Stimulated activated naive B cell treated with anti-CD40 and anti-IgM and Interleukin-4, amounts not matched to agents 10 μg/mL and 1 μg/mL and 100 μg/mL, for 72 hours (primary cell): ENCODE results near the gene RPP38.

Experiments used
- ATAC-seq, 2 donors: fragments of 150-1000 bp; cut with Tn5 transposase; replicated peaks; 2 replicates each; pipeline ENCODE4 v1.10.0; 2021; ENCODE audit warnings: moderate library complexity in 1 of 2
- DNase-seq: peaks from one replicate; pipeline ENCODE4 v3.0.0; 2021
- H3K27ac Mint-ChIP-seq: one replicate; pipeline ENCODE4 v1.8.0; 2022; ENCODE audit warnings: mild to moderate bottlenecking, mixed read lengths
- H3K27me3 Mint-ChIP-seq, 2 donors: one replicate each; pipeline ENCODE4 v1.8.0; 2022; ENCODE audit warnings: mixed read lengths in 2 of 2
- H3K36me3 Mint-ChIP-seq, 2 donors: one replicate each; pipeline ENCODE4 v1.8.0; 2022; ENCODE audit warnings: mixed read lengths in 2 of 2, mild to moderate bottlenecking in 1 of 2
- H3K4me1 Mint-ChIP-seq, 2 donors: one replicate each; pipeline ENCODE4 v1.8.0; 2022; ENCODE audit warnings: mixed read lengths in 2 of 2, mild to moderate bottlenecking in 1 of 2
- H3K4me3 Mint-ChIP-seq, 2 donors: one replicate each; pipeline ENCODE4 v1.8.0; 2022; ENCODE audit warnings: mild to moderate bottlenecking in 2 of 2, mixed read lengths in 2 of 2, moderate library complexity in 1 of 2
- H3K9me3 Mint-ChIP-seq, 2 donors: one replicate each; pipeline ENCODE4 v1.8.0; 2022; ENCODE audit warnings: mixed read lengths in 2 of 2, mild to moderate bottlenecking in 1 of 2

Gene RPP38

DNA sequence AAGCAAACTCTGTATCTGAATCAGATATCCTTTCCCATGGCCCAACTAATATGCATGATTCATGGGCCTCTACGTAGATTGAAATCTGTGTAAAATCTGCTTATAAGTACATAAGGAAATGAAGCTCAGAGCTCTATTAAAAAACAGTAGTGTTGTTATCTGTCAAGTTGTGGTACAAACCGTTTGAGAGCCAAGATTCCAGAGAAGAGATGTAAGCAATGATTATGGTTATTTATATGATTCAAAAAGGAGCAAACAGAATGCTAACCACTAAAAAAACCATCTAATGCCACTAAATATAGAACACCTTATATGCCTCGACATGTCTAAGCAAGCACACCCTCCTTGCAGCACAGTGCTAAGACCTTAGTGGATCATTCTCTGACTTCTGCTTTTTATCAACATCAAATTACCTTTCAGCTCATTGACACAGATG is 26.6 kb downstream of the RPP38 start:
- ATAC-seq (no peak), DNase-seq (no peak)
- Mint-ChIP-seq H3K4me1 (peaks cover 0 to 5% of the 10 kb centered on the region in 2 donors), H3K9me3 (no peaks in the 10 kb centered on the region), H3K4me3 (no peak overlapping the region), H3K36me3 (peaks cover 33 to 35% of the 10 kb centered on the region in 2 donors), H3K27me3 (no peaks in the 10 kb centered on the region), H3K27ac (peak overlapping the region; percentile 75)

DNA sequence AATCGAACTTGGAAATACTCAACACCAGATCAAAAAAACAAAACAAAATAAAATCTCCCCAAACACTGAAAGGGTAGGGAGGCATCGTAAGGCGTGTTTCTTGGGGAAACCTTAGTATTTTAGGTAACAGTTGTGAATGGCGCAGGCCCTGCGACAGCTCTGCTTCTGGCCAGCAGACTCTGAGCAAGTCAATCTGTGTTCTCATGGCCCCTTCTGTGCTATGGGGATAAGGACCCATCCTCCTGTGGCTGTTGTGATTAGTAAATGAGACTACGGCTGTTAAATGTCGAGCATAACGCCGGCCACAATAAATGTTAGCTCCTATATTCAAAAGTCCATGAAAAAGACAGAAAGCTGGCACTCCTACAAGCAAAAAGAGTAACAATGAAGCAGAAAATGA is 27.0 kb downstream of the RPP38 start:
- no peak for DNase-seq
- no peak for ATAC-seq
- peak overlapping the region; percentile 75 for H3K27ac Mint-ChIP-seq
- H3K27me3 Mint-ChIP-seq = no peaks in the 10 kb centered on the region
- peaks cover 0 to 3% of the 10 kb centered on the region in 2 donors for H3K4me1 Mint-ChIP-seq
- H3K4me3 Mint-ChIP-seq = no peak overlapping the region
- no peaks in the 10 kb centered on the region for H3K9me3 Mint-ChIP-seq
- H3K36me3 Mint-ChIP-seq = peaks cover 31 to 34% of the 10 kb centered on the region in 2 donors

DNA sequence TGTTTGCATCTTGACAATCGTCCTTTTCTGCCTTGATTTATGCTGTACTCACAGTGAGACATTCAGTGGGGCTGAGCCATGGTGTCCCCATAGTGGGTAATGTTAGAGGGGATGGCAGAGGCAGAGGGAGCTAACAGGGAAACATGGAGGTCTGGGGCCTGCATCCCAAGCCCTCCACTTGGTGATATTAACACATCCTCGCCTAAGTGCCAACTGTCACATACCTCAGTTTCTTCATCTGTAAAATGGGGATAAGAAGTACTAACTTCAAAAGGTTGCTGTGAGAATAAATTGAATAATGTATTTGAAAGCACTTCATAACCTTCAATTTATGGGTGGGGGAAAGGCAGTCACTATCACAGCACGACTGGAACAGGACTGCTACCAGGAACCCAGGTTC is 27.8 kb downstream of the RPP38 start:
- Mint-ChIP-seq H3K4me3 (no peak overlapping the region), H3K9me3 (no peaks in the 10 kb centered on the region), H3K27ac (no peak overlapping the region), H3K4me1 (peaks cover 0 to 1% of the 10 kb centered on the region in 2 donors), H3K27me3 (no peaks in the 10 kb centered on the region), H3K36me3 (peaks cover 24 to 28% of the 10 kb centered on the region in 2 donors)
- no peak for DNase-seq
- ATAC-seq = no peak

DNA sequence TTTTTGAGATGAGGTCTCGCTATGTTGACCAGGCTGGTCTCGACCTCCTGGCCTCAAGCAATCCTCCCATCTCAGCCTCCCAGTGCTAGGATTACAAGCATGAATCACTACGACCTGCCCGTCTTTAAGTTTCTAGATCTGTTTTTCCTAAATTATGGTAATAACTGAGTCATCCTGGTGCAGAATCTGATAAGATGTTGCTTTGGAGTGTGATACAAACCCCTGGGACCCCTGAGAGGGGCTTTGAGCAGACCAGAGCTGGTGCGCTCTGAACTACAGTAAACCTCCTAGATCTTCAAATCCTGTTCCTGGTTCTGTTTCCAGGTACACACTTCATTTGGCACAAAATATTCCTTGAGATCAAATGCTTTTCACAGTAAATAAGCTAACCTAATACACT is 34.2 kb downstream of the RPP38 start:
- H3K4me1 Mint-ChIP-seq = no peaks in the 10 kb centered on the region
- H3K9me3 Mint-ChIP-seq = no peaks in the 10 kb centered on the region
- no peaks in the 10 kb centered on the region for H3K27me3 Mint-ChIP-seq
- H3K36me3 Mint-ChIP-seq = peaks cover 32 to 50% of the 10 kb centered on the region in 2 donors
- no peak overlapping the region for H3K27ac Mint-ChIP-seq
- no peak overlapping the region for H3K4me3 Mint-ChIP-seq
- ATAC-seq (no peak), DNase-seq (no peak)

DNA sequence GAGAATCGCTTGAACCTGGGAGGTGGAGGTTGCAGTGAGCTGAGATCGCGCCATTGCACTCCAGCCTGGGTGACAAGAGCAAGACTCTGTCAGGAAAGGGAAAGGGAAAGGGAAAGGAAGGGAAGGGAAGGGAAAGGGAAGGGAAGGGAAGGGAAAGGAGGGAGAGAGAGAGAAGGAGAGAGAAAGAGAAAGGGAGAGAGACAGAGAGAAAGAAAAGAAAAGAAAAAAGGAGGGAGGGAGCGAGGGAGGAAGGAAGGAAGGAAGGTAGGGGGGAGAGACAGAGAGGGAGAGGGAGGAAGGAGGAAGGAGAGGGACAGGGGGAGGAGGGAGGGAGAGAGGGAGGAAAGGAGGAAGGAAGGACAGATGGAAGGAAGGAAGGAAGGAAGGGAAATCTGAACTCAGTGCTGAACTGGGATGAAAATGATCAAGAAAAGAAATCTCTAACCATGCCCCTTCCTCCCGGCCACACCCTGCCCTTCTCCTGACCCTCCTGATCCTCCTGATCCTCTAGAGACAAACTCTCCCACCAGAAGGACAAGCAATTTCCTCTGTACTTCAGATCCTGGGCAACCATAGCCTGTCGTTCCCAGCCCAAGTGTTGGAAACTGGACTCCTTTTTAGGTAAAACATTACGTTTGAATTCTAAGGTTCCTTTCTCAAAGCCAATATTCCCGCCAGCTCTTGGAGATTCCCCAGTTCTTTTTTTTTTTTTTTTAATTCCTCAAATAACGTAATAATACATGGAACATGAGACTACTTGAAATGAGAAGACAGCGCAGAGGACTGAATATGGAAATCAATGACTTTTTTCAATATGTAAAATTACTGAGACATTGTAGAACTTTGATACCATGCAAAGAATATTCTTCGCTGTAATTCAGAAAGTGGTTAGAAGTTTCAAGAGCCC is 39.2 kb downstream of the RPP38 start:
- H3K27me3 Mint-ChIP-seq = no peaks in the 10 kb centered on the region
- no peak overlapping the region for H3K4me3 Mint-ChIP-seq
- H3K27ac Mint-ChIP-seq = peak overlapping the region; percentile 20
- H3K9me3 Mint-ChIP-seq = no peaks in the 10 kb centered on the region
- peaks cover 9 to 24% of the 10 kb centered on the region in 2 donors for H3K4me1 Mint-ChIP-seq
- DNase-seq = no peak
- ATAC-seq = no peak
- H3K36me3 Mint-ChIP-seq = peaks cover 20 to 37% of the 10 kb centered on the region in 2 donors

DNA sequence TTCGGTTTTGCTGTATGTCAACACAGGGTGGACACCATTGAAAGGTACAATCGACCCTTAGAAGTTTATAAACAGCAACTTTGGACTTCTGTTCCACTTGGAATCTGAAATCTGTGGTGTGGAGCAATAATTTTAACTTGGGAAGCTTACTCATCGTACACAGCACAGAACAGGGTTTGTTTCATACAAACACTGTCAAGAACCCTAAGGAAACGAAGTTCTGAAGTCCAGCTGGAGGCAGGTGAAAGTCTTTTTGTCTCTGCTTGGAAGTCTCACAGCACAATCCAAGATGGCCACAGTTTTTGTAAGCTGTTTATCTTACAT is 39.8 kb downstream of the RPP38 start:
- Mint-ChIP-seq H3K36me3 (peaks cover 18 to 35% of the 10 kb centered on the region in 2 donors), H3K27me3 (no peaks in the 10 kb centered on the region), H3K27ac (no peak overlapping the region), H3K4me3 (no peak overlapping the region), H3K4me1 (peaks cover 11 to 30% of the 10 kb centered on the region in 2 donors), H3K9me3 (no peaks in the 10 kb centered on the region)
- ATAC-seq = no peak
- no peak for DNase-seq

DNA sequence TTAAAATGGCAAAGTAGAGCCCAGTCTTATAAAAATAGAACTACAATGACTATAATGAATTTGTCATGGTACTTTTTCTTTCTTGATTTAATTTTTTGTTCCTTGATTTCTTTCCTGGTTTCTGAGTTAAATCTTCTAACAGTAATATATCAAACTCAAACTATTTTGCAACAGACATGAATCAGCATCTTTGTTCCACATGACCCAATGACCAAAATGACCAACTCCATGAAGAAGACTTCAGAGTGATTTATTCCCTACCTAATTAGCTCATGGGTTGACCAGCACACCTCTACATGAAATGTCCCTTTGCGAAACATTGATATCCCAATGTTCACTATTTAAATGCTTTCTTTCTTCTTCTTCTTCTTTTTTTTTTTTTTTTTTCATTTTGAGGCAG is 40.5 kb downstream of the RPP38 start:
- DNase-seq (no peak), ATAC-seq (no peak)
- peaks cover 18 to 35% of the 10 kb centered on the region in 2 donors for H3K36me3 Mint-ChIP-seq
- no peak overlapping the region for H3K27ac Mint-ChIP-seq
- no peaks in the 10 kb centered on the region for H3K9me3 Mint-ChIP-seq
- H3K27me3 Mint-ChIP-seq = no peaks in the 10 kb centered on the region
- peaks cover 13 to 36% of the 10 kb centered on the region in 2 donors for H3K4me1 Mint-ChIP-seq
- H3K4me3 Mint-ChIP-seq = no peak overlapping the region

DNA sequence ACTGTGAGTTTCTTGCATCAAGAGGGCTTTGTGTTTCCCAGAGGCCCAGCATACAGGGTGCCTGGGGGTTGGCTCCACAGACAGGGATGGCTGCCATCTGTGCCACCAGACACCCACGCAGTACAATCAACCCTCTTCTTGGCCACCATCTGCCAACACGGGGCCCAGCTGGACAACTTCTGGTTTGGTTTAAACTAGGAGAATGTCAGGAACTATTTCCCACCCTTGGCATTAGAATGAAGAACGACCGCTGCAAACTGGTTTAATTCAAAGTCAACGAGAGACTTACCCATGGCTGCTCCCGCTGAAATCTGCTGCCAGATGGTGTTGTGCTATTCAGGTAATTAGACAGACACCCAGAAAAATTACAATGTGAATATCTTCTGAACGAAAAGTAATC is 43.5 kb downstream of the RPP38 start:
- peaks cover 15 to 38% of the 10 kb centered on the region in 2 donors for H3K4me1 Mint-ChIP-seq
- peak overlapping the region; percentile 90 for H3K27ac Mint-ChIP-seq
- peak overlapping the region; percentile 6 to 66 for H3K4me3 Mint-ChIP-seq
- peak in 1 of 2 donors; percentile 12 for ATAC-seq
- H3K27me3 Mint-ChIP-seq = no peaks in the 10 kb centered on the region
- DNase-seq = peak; percentile 2
- no peaks in the 10 kb centered on the region for H3K9me3 Mint-ChIP-seq
- H3K36me3 Mint-ChIP-seq = peaks cover 8 to 15% of the 10 kb centered on the region in 2 donors

DNA sequence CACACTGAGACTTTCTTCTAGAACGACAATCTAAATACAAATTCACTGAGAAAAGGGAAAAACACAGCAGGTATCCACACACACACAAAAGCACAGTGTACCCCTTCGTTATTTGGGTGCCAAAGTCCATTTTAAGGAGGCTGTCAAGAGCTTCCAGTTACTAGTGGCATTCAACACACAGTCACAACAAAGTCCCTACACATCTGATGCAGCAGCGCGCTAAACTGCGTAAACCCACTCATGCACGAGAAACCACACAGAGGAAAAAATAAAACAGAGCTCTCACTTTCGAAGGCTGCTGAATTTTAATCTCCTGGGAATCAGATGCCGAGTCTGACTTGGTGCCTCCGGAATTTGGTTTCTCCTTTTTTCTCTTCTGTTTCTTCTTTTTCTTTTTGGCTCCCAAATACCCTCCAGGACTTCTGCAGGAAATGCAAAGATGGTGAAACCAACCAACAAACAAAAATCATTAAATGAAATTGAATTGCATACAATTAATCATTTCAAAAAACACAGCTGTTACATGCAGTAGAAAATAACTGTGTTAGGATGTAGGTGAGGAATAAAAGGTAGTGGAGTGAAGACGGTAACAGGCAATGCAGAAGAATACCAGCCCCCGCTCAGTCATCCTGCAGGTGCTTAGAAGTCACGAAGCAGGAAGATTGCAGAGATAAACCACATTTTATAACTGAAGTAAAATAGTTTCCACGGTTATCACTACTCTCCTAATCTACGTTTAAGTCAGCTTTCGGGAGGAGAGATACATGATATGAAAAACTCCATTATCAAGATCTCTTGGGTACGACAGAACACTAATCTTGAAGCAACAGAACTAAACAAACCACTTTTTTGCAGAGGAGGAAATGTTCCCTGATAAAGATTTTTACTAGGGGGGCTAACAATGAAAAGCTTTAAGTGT is 44.2 kb downstream of the RPP38 start:
- Mint-ChIP-seq H3K4me1 (peaks cover 15 to 41% of the 10 kb centered on the region in 2 donors), H3K4me3 (peak overlapping the region; percentile 65 to 66), H3K27me3 (no peaks in the 10 kb centered on the region), H3K27ac (peak overlapping the region; percentile 90), H3K36me3 (peaks cover 5 to 11% of the 10 kb centered on the region in 2 donors), H3K9me3 (no peaks in the 10 kb centered on the region)
- ATAC-seq = peak; percentile 99 to 100
- peak; percentile 79 for DNase-seq

DNA sequence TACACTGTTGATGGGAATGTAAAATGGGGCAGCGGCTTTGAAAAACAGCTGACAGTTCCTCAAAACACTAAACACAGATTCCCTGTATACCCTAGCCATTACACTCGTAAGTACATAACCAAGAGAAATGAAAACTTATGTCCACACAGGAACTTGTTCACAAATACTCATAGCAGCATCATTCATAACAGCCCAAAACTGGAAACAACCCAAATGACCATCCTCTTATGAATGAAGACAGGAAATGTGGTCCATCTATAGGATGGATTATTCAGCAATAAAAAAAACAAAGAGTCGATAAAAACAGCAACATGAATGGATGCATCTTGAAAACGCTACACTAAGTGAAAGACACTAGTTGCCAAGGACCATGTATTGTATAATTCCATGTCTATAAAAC is 47.6 kb downstream of the RPP38 start:
- no peak for DNase-seq
- Mint-ChIP-seq H3K9me3 (no peaks in the 10 kb centered on the region), H3K4me1 (peaks cover 14 to 35% of the 10 kb centered on the region in 2 donors), H3K27me3 (no peaks in the 10 kb centered on the region), H3K27ac (no peak overlapping the region), H3K4me3 (no peak overlapping the region), H3K36me3 (peaks cover 3 to 7% of the 10 kb centered on the region in 2 donors)
- no peak for ATAC-seq

DNA sequence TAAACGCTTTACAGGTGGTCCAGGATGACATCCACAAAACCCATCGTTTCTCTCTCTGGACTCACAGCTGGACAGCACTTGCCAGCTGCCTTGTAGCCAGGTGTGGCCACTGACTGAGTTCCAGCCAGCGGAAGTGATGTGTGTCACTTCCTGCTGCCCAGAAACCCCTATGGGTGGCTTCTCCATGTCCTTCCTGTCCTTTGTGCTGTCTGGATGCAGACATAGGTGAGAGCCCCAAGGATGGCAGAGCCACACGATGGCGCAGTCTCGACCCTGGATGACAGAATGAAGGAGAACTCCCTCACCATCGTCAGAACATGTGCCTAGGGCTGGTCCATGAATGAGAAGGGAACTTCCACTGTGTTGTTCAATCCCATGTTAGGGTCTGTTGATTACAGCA is 49.2 kb downstream of the RPP38 start:
- DNase-seq (no peak), ATAC-seq (no peak)
- Mint-ChIP-seq H3K36me3 (peaks cover 0 to 3% of the 10 kb centered on the region in 2 donors), H3K27me3 (no peaks in the 10 kb centered on the region), H3K9me3 (no peaks in the 10 kb centered on the region), H3K4me3 (no peak overlapping the region), H3K4me1 (peaks cover 8 to 19% of the 10 kb centered on the region in 2 donors), H3K27ac (no peak overlapping the region)

DNA sequence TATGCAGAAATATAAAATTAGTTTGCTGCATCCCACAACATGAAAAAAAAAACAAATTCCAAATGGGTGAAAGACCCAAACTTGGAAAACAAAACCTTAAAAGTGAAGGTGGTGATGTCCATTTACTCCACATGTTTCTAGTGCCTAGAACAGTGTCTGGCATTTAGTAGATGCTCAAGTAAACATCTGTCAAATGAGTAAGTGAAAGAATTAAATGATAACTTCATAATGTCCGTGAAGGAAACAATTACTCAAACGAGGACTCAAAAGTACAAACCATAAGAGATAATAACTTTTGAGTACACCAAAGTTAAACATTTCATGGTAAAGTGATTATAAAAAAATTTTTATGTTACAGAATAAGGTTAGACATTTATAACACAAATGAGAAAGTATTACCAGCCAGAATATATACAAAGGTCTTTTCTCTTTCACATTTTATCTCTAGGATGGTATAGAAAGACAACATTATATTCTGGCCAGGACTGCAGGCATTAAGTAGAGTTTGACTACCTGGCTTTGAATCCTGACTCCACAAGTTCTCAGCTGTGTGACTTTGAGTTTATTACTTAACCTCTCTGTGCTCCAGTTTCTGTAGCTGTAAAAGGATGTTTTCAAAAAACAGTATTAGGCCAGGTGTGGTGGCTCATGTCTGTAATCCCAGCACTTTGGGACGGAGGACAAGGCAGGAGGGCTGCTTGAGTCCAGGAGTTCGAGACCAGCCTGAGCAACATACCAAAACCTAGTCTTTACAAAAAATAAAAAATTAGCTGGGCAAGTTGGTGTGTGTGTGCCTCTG is 50.6 kb downstream of the RPP38 start:
- H3K27me3 Mint-ChIP-seq = no peaks in the 10 kb centered on the region
- DNase-seq (no peak), ATAC-seq (no peak)
- no peak overlapping the region for H3K27ac Mint-ChIP-seq
- H3K9me3 Mint-ChIP-seq = no peaks in the 10 kb centered on the region
- H3K4me1 Mint-ChIP-seq = peaks cover 2 to 5% of the 10 kb centered on the region in 2 donors
- H3K36me3 Mint-ChIP-seq = peaks cover 0 to 3% of the 10 kb centered on the region in 2 donors
- H3K4me3 Mint-ChIP-seq = no peak overlapping the region

DNA sequence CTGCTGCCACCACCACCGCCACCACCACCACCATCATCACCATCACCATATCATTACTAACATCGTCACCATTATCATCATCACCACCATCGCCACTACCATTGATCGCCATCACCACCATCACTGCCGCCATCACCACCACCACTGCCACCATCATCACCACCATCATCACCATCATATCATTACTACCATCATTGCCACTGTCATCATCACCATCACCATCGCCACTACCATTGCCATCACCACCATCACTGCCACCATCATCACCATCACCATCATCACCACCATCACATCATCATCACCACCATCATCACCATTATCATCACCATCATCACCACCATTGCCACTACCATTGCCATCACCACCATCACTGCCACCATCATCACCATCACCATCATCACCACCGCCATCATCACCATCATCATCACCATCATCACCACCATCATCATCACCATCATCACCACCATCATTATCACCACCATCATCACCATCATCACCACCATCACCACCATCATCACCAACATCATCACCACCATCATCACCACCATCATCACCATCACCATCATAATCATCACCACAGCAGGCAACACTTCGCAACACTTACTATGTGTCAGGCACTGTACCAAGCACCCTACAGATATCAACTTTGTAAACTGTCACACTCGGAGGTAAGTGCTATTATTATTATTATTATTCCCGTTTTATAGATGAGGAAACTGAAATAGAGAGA is 52.1 kb downstream of the RPP38 start:
- peaks cover 0 to 3% of the 10 kb centered on the region in 2 donors for H3K36me3 Mint-ChIP-seq
- H3K27ac Mint-ChIP-seq = no peak overlapping the region
- no peaks in the 10 kb centered on the region for H3K27me3 Mint-ChIP-seq
- ATAC-seq (no peak), DNase-seq (no peak)
- peaks cover 2 to 5% of the 10 kb centered on the region in 2 donors for H3K4me1 Mint-ChIP-seq
- H3K9me3 Mint-ChIP-seq = no peaks in the 10 kb centered on the region
- H3K4me3 Mint-ChIP-seq = no peak overlapping the region
